Stimulated activated CD4-positive, alpha-beta T cell treated with anti-CD3 and anti-CD28 coated beads, TNF-alpha, amount 100 ng/mL, for 4 hours (primary cell): ENCODE measurements around the gene NEU2.
"Not testable (repeated sequence)": the region's sequence is repeated elsewhere in the genome, so short reads cannot be mapped to it uniquely, and the experiment has no call there.

Experiments
- DNase-seq, 3 experiments: peaks; one replicate each; pipeline ENCODE4 v3.0.0-alpha.2; 2020; ENCODE audit warnings: low read depth in 3 of 3

Gene NEU2

DNA sequence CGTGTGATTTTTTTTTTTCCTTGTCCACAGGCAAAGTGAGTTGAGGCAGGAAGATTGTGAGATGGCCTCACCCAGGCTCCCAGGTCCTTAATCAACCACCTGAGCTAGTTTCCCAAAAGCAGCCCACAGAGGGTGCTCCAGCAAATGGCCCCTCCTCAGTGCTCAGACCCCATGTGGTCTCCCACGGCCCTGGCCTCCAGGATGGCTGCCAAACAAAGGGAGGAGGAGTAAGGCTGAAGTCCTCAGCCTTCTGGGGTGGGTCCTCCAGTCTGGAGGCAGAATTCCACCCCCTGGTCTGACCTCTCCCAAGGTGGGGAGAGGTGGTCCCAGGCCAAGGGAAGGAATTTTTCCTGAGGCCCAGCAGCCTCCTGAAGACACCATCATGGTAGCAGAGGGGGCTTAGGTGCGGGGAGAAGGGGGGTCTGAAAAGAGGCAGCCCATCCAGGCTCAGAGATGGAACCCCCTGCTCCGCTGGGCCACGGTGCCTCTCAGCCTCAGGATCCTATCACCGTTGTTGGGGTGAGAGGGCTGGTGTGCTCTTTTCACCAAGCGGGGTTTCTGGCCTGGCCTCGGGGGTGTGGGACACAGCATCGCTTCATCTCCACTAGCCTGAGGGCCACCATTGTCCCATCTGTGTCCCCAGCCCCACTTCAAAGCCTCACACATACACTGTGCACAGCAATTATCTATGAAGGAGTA, 21.8 kb upstream of the NEU2 start:
- DNase-seq, result no peak

DNA sequence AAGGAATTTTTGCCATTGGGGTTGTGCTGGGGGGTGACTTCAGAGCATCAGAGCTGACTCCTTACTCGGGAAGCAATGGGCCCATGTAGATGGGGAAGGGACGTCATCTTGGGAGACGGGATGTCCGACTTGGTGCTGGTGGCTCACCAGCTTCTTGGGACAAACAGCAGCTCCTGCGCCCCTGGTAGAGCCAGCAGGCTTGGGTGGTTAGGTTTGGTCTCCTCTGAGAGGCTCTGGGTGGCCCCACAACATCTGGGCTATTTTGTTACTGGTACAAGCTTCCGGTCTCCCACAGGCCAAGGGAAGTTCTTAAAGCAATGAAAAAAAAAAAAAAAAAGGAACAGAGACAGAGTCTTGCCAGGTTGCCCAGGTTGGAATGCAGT, 21.2 kb upstream of the NEU2 start:
- DNase-seq, result no peak

DNA sequence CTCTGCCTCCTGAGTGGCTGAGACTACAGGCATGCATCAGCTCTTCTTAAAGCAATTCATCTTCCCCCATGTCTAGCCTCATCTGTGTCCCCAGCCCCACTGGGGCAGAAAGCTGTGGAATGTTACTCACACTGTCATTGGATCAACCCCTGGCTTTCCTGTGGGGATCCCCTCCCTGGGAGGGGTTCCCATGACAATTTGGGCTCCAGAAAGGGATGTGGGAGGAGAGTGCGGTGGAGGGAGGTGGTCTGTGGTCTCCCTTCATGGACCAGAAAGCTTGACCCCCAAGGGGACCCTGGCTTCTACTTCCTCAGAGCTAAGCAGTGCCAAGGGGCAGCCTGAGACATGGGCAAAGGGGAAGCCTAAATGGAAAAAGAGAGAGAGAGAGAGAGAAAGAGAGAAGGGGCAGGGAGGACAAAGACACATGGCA, 20.8 kb upstream of the NEU2 start:
- DNase-seq, result no peak

DNA sequence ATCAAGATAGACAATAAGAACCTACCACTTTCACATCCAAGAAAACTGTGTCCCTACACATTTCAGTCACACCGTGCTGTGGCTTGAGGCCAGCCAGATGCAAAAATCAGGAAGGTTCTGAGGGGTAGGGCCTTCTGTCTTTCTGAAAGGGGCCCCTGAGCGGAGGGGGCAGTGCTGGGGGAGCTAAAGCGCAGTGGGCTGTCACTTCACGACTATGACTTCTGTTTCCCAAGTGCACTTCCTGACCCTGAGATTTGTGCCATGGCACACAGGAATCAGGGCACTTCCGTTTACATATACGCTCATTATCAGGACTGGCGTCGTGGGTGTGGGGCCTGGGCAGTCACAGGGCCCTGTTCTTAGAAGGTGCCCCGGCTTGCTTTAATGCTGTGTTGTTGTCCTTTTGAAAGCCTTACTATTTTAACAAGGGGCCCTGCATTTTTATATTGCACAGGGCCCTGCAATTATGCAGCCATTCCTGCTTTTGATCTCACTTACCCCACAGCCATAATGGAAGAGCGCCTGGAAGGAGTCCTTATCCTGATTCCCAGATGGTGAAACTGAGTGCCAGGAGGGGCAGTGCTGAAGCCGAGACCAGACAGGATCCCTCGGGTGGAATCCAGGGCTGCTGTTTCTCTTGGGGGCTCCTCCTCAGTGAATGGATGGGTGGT, 20.0 kb upstream of the NEU2 start:
- no peak for DNase-seq

DNA sequence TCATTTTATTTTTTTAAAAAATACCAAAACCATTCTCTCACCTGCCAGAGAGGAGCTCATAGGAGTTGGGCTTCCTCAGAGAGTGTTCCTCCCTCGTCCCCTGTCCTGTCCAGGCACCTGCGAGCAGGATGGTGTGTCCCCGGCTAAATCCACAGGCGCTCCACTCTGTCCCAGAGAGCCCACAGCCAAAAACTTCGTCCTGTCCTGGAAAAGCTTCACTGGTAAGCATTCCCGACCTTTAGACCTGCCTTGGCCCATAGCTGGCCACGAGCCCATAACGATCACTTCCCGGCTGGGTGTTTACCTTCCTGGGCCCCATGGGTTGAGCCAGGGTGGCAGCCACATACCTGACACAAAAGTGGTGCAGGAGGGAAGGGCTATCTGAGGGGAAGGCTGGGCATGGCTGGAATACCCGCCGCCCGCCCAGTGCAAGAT, 19.4 kb upstream of the NEU2 start, which contains the start of gene NGEF:
Gene NGEF, minus strand, starts transcription at position 230 of the 435 bp plus-strand sequence. CDS start 38,366 bp downstream, outside the sequence.
- no peak for DNase-seq

DNA sequence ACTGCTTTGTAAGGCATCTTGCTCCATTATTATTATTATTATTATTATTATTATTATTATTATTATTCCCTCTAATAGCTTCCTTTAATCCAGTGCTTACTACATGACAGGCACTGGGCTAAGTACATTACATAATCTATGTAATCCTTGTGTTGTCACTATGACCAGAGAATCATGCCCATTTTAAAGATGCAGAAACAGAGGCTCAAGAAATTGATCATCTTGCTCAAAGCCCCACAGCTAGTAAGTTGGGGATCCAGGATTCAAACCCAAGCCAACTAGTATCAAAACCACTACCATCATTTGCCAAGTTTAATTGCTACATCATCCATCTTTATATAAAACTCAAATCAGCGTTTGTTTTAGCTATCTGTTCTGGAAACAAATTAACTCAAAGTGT, 18.8 kb upstream of the NEU2 start:
- DNase-seq, result no peak

DNA sequence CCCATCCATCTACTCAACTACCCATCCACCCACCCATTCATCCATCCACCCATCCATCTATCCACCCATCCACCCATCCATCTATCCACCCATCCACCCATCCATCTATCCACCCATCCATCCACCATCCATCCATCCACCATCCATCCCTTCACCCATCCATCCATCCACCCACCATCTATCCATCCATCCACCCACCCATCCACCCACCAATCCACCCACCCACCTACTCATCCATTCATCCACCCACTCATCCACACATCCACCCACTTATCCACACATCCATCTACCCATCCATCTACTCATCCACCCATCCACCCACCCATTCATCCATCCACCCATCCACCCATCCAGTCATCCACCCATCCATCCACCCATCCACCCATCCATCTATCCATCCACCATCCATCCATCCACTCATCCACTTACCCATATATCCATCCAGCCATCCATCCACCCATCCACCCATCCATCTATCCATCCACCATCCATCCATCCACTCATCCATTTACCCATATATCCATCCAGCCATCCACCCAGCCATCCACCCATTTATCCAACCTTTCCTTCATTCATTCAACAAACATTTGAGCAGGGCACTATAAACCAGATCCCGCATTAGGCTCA, 17.3 kb upstream of the NEU2 start:
- DNase-seq, result no peak

DNA sequence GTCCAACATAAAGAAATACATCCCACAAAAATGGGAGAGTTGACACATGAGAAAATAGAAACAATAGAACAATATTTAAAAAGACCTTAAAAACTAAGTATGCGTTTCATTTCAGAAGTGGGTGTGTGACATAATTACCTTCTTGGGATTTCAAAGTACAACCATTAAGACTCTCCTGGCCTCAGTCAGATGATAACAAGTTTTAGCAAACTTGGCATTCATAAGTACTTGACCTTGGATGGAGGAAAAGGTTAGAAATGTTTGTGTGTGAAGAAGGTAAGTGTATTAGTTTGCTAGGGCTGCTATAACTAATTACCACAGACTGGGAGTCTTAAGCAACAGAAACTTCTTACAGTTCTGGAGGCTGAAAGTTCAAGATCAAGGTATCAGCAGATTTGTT, 14.5 kb upstream of the NEU2 start:
- no peak for DNase-seq

DNA sequence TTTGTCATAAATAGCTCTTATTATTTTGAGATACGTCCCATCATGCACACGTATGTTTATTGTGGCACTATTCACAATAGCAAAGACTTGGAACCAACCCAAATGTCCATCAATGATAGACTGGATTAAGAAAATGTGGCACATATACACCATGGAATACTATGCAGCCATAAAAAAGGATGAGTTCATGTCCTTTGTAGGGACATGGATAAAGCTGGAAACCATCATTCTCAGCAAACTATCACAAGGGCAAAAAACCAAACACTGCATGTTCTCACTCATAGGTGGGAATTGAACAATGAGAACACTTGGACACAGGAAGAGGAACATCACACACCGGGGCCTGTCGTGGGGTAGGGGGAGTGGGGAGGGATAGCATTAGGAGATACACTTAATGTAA, 12.9 kb upstream of the NEU2 start:
- DNase-seq, result not testable (repeated sequence)

DNA sequence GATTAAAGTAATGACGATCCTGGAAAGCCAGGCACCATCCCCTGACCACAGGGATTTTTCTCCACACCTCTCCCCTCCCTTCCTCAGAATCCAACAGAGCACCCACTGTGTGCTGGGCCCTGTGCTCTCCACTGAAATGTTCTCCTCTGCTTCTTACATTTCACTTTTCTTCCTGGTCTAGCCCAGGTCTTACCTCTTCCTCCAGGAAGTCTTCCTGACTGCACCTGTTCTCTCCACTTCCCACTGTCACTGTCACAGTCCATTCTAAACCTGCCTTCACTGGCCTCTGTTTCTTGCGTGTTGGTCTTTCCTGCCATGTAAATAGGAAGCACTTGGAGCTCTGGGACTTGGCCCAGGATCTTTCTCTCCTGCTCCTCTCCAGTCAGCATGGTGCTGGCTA, 12.0 kb upstream of the NEU2 start:
- DNase-seq, result no peak

DNA sequence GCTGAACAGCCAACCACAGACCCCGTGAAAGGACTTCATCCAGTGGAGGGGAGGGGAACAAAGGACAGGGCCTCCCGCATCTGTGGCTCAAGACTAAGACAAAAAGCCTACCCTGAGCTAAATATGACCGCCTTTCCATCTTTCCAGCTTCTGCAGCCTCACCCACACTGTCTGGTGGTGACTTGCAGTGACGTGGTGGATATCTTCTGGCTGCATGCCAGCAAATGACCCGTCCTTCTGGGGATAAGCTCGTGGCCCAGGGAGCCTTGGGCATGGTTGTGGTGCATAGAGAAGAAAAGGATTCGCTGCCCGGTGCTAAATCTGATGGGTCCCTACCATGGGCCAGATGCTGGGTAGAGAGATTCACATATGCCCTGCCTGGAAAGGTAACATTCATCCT, 10.7 kb upstream of the NEU2 start:
- DNase-seq, result no peak

DNA sequence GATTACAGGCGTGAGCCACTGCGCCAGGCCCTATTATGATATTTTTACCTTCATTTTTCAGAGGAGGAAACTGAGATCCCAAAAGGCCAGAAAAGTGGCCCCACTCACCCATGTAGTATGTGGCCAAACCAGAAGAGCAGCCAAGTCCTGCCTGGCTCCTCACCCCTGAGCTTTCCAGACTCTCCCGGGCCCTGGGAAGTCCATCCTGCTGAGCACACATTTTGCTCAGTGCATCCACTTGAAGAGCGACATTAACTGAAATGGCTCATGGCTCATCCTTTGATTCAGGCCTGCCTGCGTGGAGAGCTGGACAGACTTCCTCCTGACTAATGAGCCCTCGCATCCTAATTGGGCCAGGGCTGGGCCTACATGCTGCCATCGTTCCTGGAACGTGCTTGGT, 9.9 kb upstream of the NEU2 start:
- no peak for DNase-seq

DNA sequence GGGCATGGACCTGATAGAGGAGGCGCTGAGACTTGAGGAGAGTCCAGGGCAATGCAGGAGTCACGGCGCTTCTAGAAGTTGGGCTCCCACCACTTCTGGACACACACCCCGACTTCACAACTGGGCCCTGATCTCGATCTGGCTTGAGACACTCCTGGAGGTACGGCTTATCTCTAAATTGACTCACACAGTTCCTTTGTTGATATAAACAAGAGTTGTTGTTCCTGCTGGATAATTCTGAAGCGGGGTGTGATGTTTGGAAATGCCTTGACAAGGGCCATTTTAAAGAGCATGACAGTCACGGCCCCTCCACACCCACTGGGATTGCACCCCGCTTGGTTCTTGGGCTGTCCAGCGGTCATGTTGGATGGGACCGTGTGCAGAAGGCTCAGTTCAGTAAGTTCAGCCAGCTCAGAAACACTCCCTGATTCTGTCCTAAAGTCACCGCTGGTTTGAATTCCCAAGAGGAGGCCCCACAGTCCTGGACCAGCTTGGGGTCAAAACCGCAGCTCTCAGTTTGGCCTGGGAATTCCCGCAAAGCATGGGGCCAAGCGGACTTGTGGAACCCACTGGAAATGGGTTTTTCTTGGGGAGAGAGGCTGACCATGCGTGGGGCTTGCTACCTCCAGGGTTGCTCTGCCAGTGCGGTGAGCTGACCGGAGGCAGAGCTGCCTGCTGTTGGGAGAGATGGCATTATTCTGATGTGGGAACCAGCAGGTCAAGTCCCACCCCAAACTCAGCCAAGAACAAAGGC, 9.3 kb upstream of the NEU2 start:
- no peak for DNase-seq

DNA sequence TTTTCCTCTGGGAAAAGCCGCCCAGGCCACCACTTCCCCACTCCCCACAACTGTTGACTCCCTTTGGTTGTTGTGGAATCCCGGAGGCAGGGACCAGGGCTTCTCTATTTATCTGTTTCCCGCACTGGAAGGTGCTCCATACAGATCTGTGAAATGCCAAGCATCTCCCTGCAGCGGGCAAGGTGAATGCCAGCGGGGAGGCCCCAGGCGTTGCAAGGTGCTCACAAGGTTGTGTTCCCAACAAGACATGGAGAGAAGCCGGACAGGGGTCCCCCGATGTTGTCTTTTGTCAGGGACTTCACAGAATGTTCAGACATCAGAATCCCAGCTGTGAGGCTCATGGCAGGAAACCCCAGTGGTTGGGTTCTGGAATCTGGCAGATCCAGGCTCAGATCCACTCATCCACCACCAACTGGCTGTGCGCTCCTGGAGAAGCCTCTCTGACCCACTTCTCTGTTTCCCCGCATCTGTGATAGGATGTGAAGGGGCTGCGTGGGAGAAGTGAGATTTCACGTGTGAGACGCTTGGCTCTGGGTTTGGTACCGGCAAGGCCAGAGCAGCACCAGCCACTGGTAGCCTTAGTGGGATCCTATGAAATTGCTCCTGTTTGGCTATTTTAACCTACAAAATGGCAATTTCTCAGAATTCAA, 8.6 kb upstream of the NEU2 start:
- DNase-seq, result no peak

DNA sequence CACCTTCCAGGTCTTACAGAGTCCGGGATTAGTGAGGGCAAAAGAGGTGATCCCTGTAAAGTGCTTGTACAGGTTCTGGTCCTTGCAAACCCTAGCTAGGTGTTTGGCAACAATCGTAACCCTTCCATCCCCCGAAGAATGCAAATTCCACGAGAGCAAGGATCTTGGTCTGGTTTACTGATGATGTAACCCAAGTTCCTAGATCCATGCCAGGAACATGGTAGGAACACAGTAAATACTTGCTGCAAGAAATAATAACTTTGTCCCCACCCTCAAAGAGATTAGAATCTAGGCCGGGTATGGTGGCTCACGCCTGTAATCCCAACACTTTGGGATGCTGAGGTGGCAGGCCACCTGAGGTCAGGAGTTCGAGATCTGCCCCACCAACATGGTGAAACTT, 6.8 kb upstream of the NEU2 start:
- DNase-seq, result no peak

DNA sequence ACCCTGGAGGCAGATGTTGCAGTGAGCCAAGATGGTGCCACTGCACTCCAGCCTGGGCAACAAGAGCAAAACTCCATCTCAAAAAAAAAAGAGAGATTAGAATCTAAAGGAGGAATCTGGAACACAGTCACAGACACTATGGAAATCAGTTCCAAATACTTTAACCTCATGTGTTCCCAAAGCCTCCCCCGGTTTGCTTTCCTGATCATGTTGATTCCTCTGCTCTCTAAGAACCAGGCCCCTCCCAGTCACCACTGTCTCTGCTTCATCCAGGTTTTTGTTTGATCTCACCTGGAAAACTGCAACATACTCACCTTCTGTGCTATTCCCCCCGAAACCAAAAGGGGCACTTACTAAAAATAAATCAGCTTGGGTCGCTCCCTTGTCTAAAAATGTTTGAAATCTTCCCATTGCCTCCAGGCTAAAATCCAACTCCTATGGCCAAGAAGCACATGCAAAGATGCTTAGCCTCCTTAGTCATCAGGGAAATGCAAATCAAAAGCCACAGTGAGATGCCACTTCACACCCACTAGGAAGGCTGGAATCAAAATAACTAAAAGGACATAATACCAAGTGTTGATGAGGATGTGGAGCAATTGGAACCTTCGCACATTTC, 6.2 kb upstream of the NEU2 start:
- no peak for DNase-seq

DNA sequence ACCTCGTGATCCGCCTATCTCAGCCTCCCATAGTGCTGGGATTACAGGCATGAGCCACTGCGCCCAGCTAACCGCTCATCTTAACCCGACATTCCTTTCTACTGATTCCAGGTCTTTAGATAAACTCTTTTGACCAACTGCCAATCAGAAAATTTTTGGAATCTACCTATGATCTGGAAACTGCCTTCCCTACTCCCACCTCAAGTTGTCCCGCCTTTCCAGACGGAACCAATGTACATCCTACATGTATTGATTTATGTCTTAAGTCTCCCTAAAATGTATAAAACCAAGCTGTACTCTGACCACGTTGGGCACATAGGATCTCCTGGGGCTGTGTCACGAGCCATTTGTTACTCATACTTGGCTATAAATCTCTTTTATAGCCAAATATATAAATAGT, 3.2 kb upstream of the NEU2 start:
- no peak for DNase-seq

DNA sequence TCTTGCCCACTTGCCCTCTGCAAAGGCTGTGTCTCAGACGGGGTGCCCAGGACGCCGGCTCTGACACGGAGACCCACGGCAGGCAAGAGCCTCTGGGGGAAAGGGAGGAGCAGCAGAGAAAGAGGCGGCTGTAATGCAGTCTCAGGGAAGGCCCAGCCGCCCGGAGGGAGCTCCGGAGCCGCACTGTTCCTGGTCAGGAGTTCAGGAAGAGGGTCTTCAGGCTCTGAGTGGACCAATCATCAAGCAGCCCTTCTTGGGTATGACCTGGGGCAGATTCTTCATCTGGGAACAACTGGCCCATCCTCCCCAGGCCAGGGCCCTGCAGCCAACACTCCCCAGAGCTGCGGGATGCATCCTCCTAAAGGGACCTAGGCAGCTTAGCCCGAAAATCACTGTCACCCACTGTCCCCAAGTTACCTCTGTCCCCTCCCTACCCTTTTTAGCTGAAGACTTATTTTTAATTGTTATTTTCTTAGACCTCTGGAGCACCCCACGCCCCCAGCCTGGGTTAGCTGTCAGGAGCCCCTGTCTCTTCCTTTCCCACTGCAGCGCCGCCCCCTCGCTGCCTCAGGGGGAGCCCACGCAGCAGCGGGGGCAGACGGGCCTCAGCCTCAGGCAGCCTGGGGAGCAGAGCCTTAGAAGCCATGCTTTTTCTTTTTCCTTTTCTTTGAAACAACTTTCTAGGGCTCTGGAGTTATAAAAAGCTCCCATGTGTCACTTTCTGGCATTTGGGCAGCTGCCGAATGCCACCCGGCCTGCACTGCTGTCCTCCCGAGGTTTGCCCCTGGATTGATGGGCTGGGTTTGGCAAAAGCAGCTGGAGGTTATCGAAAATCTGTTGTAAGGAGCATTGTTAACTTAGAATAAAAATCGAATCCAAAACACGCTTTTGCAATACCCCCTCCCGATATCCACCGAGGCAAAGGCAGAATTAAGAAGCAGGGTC, 644 bp upstream of the NEU2 start:
- no peak for DNase-seq

DNA sequence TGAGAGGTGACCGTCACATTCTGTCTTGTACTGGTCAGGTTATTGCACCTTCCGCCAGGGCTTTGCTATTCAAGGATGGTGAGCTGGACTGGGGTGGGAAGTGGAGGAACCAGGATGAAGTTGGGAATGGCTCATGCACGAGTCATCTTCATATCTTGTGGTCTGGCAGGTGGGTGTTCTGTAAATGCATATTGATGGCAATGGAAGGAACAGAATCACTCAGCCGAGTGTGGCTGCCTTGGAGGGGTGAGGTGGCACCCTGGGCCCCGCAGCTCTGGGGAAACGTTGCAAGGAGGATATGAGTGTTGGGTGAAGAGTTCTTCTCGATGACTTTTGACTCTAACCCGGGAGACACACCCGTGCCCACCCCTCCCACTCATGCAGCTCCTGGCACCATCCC, 1.2 kb downstream of the NEU2 start:
- DNase-seq, result no peak
